MM.1S (cell line): ENCODE results near the gene GLS.

ENCODE experiments used
- DNase-seq: peaks from one replicate; pipeline ENCODE4 v3.0.0-alpha.2; 2015
- H2AFZ ChIP-seq: fragments of 300-600 bp; sonication (generic); 2 replicates; pipeline ENCODE4 v1.6.0; 2016; ENCODE audit warnings: antibody characterized with exemption, low read length
- H3F3A ChIP-seq: fragments of 300-600 bp; sonication (generic); 2 replicates; pipeline ENCODE4 v1.6.1; 2016; ENCODE audit warnings: mild to moderate bottlenecking, antibody characterized with exemption, low read length, moderate library complexity, mixed read lengths; ENCODE audit not compliant: insufficient read depth
- H3K27ac ChIP-seq: fragments of 300-600 bp; sonication (generic); 2 replicates; pipeline ENCODE4 v1.5.1; 2016; ENCODE audit warnings: mild to moderate bottlenecking, low read length
- H3K27me3 ChIP-seq: fragments of 300-600 bp; sonication (generic); replicated peaks from 2 replicates; pipeline ENCODE4 v1.6.0; 2016; ENCODE audit warnings: low read length; ENCODE audit not compliant: insufficient read depth
- H3K36me3 ChIP-seq: fragments of 300-600 bp; sonication (generic); replicated peaks from 2 replicates; pipeline ENCODE4 v1.6.1; 2016; ENCODE audit warnings: mild to moderate bottlenecking, low read length, mixed read lengths; ENCODE audit not compliant: insufficient read depth
- H3K4me1 ChIP-seq: fragments of 300-600 bp; sonication (generic); 2 replicates; pipeline ENCODE4 v1.6.1; 2016; ENCODE audit warnings: low read length, mixed read lengths
- H3K4me2 ChIP-seq: fragments of 300-600 bp; sonication (generic); 2 replicates; pipeline ENCODE4 v1.6.0; 2016; ENCODE audit warnings: low read depth, low read length
- H3K4me3 ChIP-seq: fragments of 300-600 bp; sonication (generic); 2 replicates; pipeline ENCODE4 v1.5.1; 2016; ENCODE audit warnings: low read length, mixed read lengths
- H3K79me2 ChIP-seq: fragments of 300-600 bp; sonication (generic); 2 replicates; pipeline ENCODE4 v1.6.1; 2016; ENCODE audit warnings: mixed run types, low read length, mixed read lengths
- H3K9ac ChIP-seq: fragments of 300-600 bp; sonication (generic); 2 replicates; pipeline ENCODE4 v1.6.1; 2016; ENCODE audit warnings: low read length, mixed read lengths
- H3K9me2 ChIP-seq: fragments of 300-600 bp; sonication (generic); replicated peaks from 2 replicates; pipeline ENCODE4 v1.6.1; 2016; ENCODE audit warnings: mild to moderate bottlenecking, low read length, mixed read lengths; ENCODE audit not compliant: insufficient read depth
- H3K9me3 ChIP-seq: fragments of 300-600 bp; sonication (generic); replicated peaks from 2 replicates; pipeline ENCODE4 v1.6.1; 2016; ENCODE audit warnings: mild to moderate bottlenecking, low read length, mixed read lengths; ENCODE audit not compliant: insufficient read depth
- H4K20me1 ChIP-seq: fragments of 300-600 bp; sonication (generic); 2 replicates; pipeline ENCODE4 v1.6.1; 2016; ENCODE audit warnings: mild to moderate bottlenecking, low read length, moderate library complexity, mixed read lengths; ENCODE audit not compliant: insufficient read depth
- CTCF ChIP-seq: fragments of 300-600 bp; sonication (generic); IDR thresholded peaks from 2 replicates; pipeline ENCODE4 v1.5.1; 2016; ENCODE audit warnings: antibody characterized with exemption, low read length, mixed read lengths
- EZH2 ChIP-seq: fragments of 300-600 bp; sonication (generic); optimal IDR thresholded peaks from 2 replicates; pipeline ENCODE3; 2017; ENCODE audit warnings: low read depth, mild to moderate bottlenecking, antibody characterized with exemption, low read length, mixed read lengths
- EZH2phosphoT487 ChIP-seq: fragments of 300-600 bp; sonication (generic); IDR thresholded peaks from 2 replicates; pipeline ENCODE4 v1.6.1; 2018; ENCODE audit warnings: antibody characterized with exemption, low read length

GLS gene

GRCh38 chr2:190889175-190889943 is 8.7 kb downstream of the GLS start:
- no peak overlapping the region for H3K4me3 ChIP-seq
- no peaks in the 10 kb centered on the region for H3K27me3 ChIP-seq
- peaks cover 22% of the 10 kb centered on the region for H3K4me1 ChIP-seq
- TF ChIP-seq EZH2phosphoT487 (no peak), EZH2 (no peak), CTCF (no peak)
- H3K9me3 ChIP-seq: no peaks in the 10 kb centered on the region
- H2AFZ ChIP-seq: no peak overlapping the region
- no peak overlapping the region for H3K27ac ChIP-seq
- H3F3A ChIP-seq: 0 out of 2 replicates have a peak, but pooled peaks cover 9% of the 10 kb centered on the region
- peaks cover 61% of the 10 kb centered on the region for H4K20me1 ChIP-seq
- peaks cover 3% of the 10 kb centered on the region for H3K36me3 ChIP-seq
- no peaks in the 10 kb centered on the region for H3K9me2 ChIP-seq
- no peak overlapping the region for H3K9ac ChIP-seq
- no peak for DNase-seq
- H3K4me2 ChIP-seq: no peak overlapping the region
- H3K79me2 ChIP-seq: peaks cover 100% of the 10 kb centered on the region

- H3K36me3 ChIP-seq: peaks cover 13% of the 10 kb centered on the region
- H3F3A ChIP-seq: 0 out of 2 replicates have a peak, but pooled peaks cover 9% of the 10 kb centered on the region
- no peak overlapping the region for H3K9ac ChIP-seq
- peaks cover 53% of the 10 kb centered on the region for H4K20me1 ChIP-seq
- H3K79me2 ChIP-seq: peaks cover 98% of the 10 kb centered on the region
- H3K9me3 ChIP-seq: no peaks in the 10 kb centered on the region
- H3K4me1 ChIP-seq: peaks cover 18% of the 10 kb centered on the region
- H3K4me2 ChIP-seq: no peak overlapping the region
- no peak for DNase-seq
- H3K9me2 ChIP-seq: no peaks in the 10 kb centered on the region
- TF ChIP-seq EZH2 (no peak), CTCF (no peak), EZH2phosphoT487 (no peak)
- H2AFZ ChIP-seq: no peak overlapping the region
- H3K27me3 ChIP-seq: no peaks in the 10 kb centered on the region
- no peak overlapping the region for H3K4me3 ChIP-seq
- H3K27ac ChIP-seq: no peak overlapping the region
These were observed 10.8 kb downstream of the GLS start for GRCh38 chr2:190891372-190891771.

GRCh38 chr2:190891889-190892288 is 11.3 kb downstream of the GLS start:
- H3K36me3 ChIP-seq: peaks cover 17% of the 10 kb centered on the region
- H3K4me3 ChIP-seq: no peak overlapping the region
- H3K27me3 ChIP-seq: no peaks in the 10 kb centered on the region
- TF ChIP-seq CTCF (no peak), EZH2 (no peak), EZH2phosphoT487 (no peak)
- H3K9ac ChIP-seq: no peak overlapping the region
- no peak overlapping the region for H2AFZ ChIP-seq
- DNase-seq: no peak
- H4K20me1 ChIP-seq: peaks cover 52% of the 10 kb centered on the region
- no peak overlapping the region for H3K27ac ChIP-seq
- peaks cover 18% of the 10 kb centered on the region for H3K4me1 ChIP-seq
- H3K9me3 ChIP-seq: no peaks in the 10 kb centered on the region
- H3F3A ChIP-seq: 0 out of 2 replicates have a peak, but pooled peaks cover 9% of the 10 kb centered on the region
- H3K9me2 ChIP-seq: no peaks in the 10 kb centered on the region
- H3K79me2 ChIP-seq: peaks cover 97% of the 10 kb centered on the region
- H3K4me2 ChIP-seq: no peak overlapping the region
